H4 (cell line): ENCODE measurements around the gene FLVCR1. TPM values are rescaled to one million over a fixed set of nuclear protein-coding genes. Genes with fewer than 3 reads are reported as not detected.

Experiments used
- DNase-seq: peaks from one replicate; pipeline ENCODE4 v3.0.0-alpha.2; 2015; ENCODE audit warnings: low spot score
- total RNA-seq: library from RNA; depleted of rRNA; stranded (reverse); fragments of >200 nt; shearing (Covaris generic); gene quantifications from 2 replicates; pipeline ENCODE4 v1.2.3, GENCODE V29; 2014; rRNA removed

Gene FLVCR1
- total RNA-seq, 1 experiment from 2014 or later: 9.3 TPM

- DNase-seq: no peak
These were observed 87.5 kb downstream of the FLVCR1 start for GRCh38 chr1:212945463-212946160.

- no peak for DNase-seq
These were observed 88.8 kb downstream of the FLVCR1 start for GRCh38 chr1:212946872-212947271.

Other genes starting within 250 kb of the FLVCR1 start
- gene ATF3, start 249.5 kb upstream of the FLVCR1 start, total RNA-seq: 9.1 and 13.3 TPM in 2 replicates
- gene BATF3, start 158.4 kb upstream of the FLVCR1 start, total RNA-seq: 3.8 and 6.5 TPM in 2 replicates
- 46.8 and 51.2 TPM in 2 replicates for gene NSL1, start 66.5 kb upstream of the FLVCR1 start, total RNA-seq
- 18.7 and 25.3 TPM in 2 replicates for gene TATDN3, start 66.4 kb upstream of the FLVCR1 start, total RNA-seq
- gene SPATA45, start 10.6 kb upstream of the FLVCR1 start, total RNA-seq: 0.75 TPM in 1 of 2 replicates, not detected in the other
- gene VASH2, start 92.3 kb downstream of the FLVCR1 start, total RNA-seq: 0.31 and 2.5 TPM in 2 replicates
- 30.8 and 32.7 TPM in 2 replicates for gene ANGEL2, start 157.6 kb downstream of the FLVCR1 start, total RNA-seq
- 11.4 and 16.6 TPM in 2 replicates for gene RPS6KC1, start 193.0 kb downstream of the FLVCR1 start, total RNA-seq